GM06990 (cell line): ENCODE results near the gene PBX3.

ENCODE experiments used
- DNase-seq: peaks from one replicate; pipeline ENCODE4 v3.0.0-alpha.2; 2011; ENCODE audit not compliant: insufficient read length; ENCODE audit errors: extremely low read depth
- H3K27me3 ChIP-seq: replicated peaks from 2 replicates; pipeline ENCODE4 v1.6.0; 2011; ENCODE audit warnings: low read length; ENCODE audit not compliant: control insufficient read depth, insufficient read depth
- H3K36me3 ChIP-seq: 2 replicates; pipeline ENCODE4 v1.5.1; 2011; ENCODE audit warnings: low read length; ENCODE audit not compliant: control insufficient read depth, insufficient read depth
- H3K4me3 ChIP-seq: replicated peaks from 2 replicates; pipeline ENCODE4 v1.5.1; 2011; ENCODE audit warnings: low read depth, mild to moderate bottlenecking, control low read depth, low read length
- TF ChIP-seq, protein P1 (sequence below): IDR thresholded peaks from 2 replicates; pipeline ENCODE4 v1.5.1; 2011; ENCODE audit warnings: low read length, control low read depth, mild to moderate bottlenecking, inconsistent platforms; ENCODE audit not compliant: insufficient read depth, poor library complexity, severe bottlenecking

PBX3 gene

DNA sequence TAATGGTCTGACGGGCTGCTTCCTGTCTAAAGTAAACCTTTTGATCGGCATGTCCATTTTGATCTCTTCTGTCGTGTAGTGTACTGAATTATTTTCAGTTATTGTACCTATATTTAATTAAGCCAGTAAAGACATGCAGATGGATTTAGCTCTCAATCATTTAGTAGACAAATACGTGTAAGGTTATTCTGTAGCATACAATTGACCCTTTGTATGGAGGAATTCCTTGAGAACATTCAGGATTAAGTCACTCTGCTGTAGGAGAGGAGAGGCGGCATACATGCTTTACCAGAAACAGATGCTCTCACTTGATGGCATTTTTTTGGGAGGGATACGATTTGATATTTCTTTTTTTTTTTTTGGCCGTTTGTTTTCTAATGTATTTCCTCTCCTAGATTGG is 141.0 kb downstream of the PBX3 start:
- no peak overlapping the region for H3K4me3 ChIP-seq

GRCh38 chr9:125889112-125889475 is 141.9 kb downstream of the PBX3 start:
- Histone ChIP-seq H3K27me3 (no peaks in the 10 kb centered on the region), H3K4me3 (peak overlapping the region; percentile 57), H3K36me3 (no peaks in the 10 kb centered on the region)
- DNase-seq: peak; percentile 18
- TF ChIP-seq, protein P1, sequence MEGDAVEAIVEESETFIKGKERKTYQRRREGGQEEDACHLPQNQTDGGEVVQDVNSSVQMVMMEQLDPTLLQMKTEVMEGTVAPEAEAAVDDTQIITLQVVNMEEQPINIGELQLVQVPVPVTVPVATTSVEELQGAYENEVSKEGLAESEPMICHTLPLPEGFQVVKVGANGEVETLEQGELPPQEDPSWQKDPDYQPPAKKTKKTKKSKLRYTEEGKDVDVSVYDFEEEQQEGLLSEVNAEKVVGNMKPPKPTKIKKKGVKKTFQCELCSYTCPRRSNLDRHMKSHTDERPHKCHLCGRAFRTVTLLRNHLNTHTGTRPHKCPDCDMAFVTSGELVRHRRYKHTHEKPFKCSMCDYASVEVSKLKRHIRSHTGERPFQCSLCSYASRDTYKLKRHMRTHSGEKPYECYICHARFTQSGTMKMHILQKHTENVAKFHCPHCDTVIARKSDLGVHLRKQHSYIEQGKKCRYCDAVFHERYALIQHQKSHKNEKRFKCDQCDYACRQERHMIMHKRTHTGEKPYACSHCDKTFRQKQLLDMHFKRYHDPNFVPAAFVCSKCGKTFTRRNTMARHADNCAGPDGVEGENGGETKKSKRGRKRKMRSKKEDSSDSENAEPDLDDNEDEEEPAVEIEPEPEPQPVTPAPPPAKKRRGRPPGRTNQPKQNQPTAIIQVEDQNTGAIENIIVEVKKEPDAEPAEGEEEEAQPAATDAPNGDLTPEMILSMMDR: no peak

More for the DNA sequence above, 141.0 kb downstream of the PBX3 start:
- TF ChIP-seq, protein P1: no peak
- DNase-seq: no peak
- no peaks in the 10 kb centered on the region for H3K27me3 ChIP-seq
- no peaks in the 10 kb centered on the region for H3K36me3 ChIP-seq

GRCh38 chr9:125889476-125890419 is 142.6 kb downstream of the PBX3 start:
- Histone ChIP-seq H3K27me3 (no peaks in the 10 kb centered on the region), H3K36me3 (no peaks in the 10 kb centered on the region), H3K4me3 (peak overlapping the region; percentile 57)
- TF ChIP-seq, protein P1: no peak
- peak; percentile 54 for DNase-seq

DNA sequence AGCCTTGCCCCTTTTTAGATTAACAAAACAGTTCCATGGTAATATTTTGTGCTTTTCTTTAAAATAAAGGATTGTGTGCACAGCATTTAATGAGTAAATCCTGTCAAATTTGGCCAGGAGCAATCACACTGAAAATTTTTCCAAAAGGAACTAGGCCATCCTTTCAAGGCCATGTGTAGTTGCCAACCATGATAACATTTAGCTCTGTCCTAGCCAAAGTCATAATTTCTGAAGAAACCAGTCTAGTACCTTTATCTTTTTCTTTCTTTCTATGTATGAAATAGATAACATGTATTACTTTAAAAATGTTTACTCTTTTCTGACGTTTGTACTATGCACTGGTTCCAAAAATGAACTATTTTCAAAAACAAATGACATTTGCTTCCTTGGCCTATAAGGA is 143.7 kb downstream of the PBX3 start:
- no peak for DNase-seq
- TF ChIP-seq, protein P1: no peak
- no peak overlapping the region for H3K4me3 ChIP-seq
- H3K36me3 ChIP-seq: no peaks in the 10 kb centered on the region
- no peaks in the 10 kb centered on the region for H3K27me3 ChIP-seq

DNA sequence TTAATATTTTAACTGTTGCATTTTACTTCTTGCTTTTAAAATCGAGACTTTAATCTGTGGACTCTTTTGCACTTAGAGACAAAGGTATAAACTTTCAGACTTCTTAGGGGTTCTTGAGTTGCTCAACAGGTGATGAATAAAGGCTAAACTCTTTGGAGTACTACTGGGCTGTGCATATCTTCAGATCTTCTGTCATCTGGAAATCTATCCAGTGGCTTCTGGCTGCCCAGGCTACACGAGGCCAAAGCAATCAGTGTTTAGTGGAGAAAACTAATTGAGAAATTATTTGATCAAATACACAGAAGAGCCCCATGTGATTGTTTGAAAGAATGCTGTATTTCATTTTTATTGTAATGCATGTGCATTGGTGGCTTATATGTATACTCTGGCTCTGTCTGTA is 146.1 kb downstream of the PBX3 start:
- no peak overlapping the region for H3K4me3 ChIP-seq
- DNase-seq: no peak
- TF ChIP-seq, protein P1: no peak
- H3K27me3 ChIP-seq: no peaks in the 10 kb centered on the region
- no peaks in the 10 kb centered on the region for H3K36me3 ChIP-seq
